HG02870 (cell line): ENCODE results near the gene ATP1B4.
"Not testable (repeated sequence)": the region's sequence is repeated elsewhere in the genome, so short reads cannot be mapped to it uniquely, and the experiment has no call there.

Source experiments
- ATAC-seq: cut with Tn5 transposase; IDR thresholded peaks from one replicate; pipeline ENCODE4 v1.9.1; 2021; ENCODE audit warnings: mild to moderate bottlenecking, moderate library complexity; ENCODE audit not compliant: unreplicated experiment

ATP1B4 gene

GRCh38 chrX:120361764-120362305 lies at the start of gene ATP1B4:
TSS of gene ATP1B4 (plus strand) at chrX:120362089. CDS start at chrX:120362169, 80 bp downstream.
- ATAC-seq: no peak

- no peak for ATAC-seq
Observed at GRCh38 chrX:120315776-120316175, 46.1 kb upstream of the ATP1B4 start.

GRCh38 chrX:120316587-120317283 lies 45.2 kb upstream of the ATP1B4 start:
- no peak for ATAC-seq

- ATAC-seq: no peak
Observed at GRCh38 chrX:120318411-120318810, 43.5 kb upstream of the ATP1B4 start.

- ATAC-seq: no peak
Observed at GRCh38 chrX:120321520-120322281, 40.2 kb upstream of the ATP1B4 start.

GRCh38 chrX:120331116-120331515 lies 30.8 kb upstream of the ATP1B4 start:
- ATAC-seq: no peak

GRCh38 chrX:120332394-120332793 lies 29.5 kb upstream of the ATP1B4 start:
- no peak for ATAC-seq

GRCh38 chrX:120334151-120334550 lies 27.7 kb upstream of the ATP1B4 start:
- ATAC-seq: no peak

GRCh38 chrX:120334603-120335002 lies 27.3 kb upstream of the ATP1B4 start:
- ATAC-seq: no peak

- no peak for ATAC-seq
Observed at GRCh38 chrX:120335289-120335688, 26.6 kb upstream of the ATP1B4 start.

GRCh38 chrX:120336899-120337298 lies 25.0 kb upstream of the ATP1B4 start:
- no peak for ATAC-seq

GRCh38 chrX:120344566-120344965 lies 17.3 kb upstream of the ATP1B4 start:
- not testable (repeated sequence) for ATAC-seq

GRCh38 chrX:120350450-120351138 lies 11.3 kb upstream of the ATP1B4 start:
- ATAC-seq: no peak

GRCh38 chrX:120356084-120356483 lies 5.8 kb upstream of the ATP1B4 start:
- ATAC-seq: no peak

GRCh38 chrX:120357186-120357585 lies 4.7 kb upstream of the ATP1B4 start:
- ATAC-seq: no peak

- no peak for ATAC-seq
Observed at GRCh38 chrX:120358737-120359456, 3.0 kb upstream of the ATP1B4 start.

GRCh38 chrX:120365320-120365719 lies 3.4 kb downstream of the ATP1B4 start:
- peak; percentile 92 for ATAC-seq

- no peak for ATAC-seq
Observed at GRCh38 chrX:120365968-120366367, 4.1 kb downstream of the ATP1B4 start.

GRCh38 chrX:120366794-120367193 lies 4.9 kb downstream of the ATP1B4 start:
- no peak for ATAC-seq

- ATAC-seq: no peak
Observed at GRCh38 chrX:120367402-120368109, 5.7 kb downstream of the ATP1B4 start.
